ENCODE data around the gene GJD3.
"Not testable (repeated sequence)": the region's sequence is repeated elsewhere in the genome, so short reads cannot be mapped to it uniquely, and the experiment has no call there.

Gene GJD3

GRCh38 chr17:40378966-40379365 lies 14.4 kb upstream of the GJD3 start:
- ATAC-seq: no peak
- TF ChIP-seq ZFP30 (CRISPR knock-in tag; IDR thresholded peaks at IDR 0.05): no peak
- TF ChIP-seq PPARA (CRISPR knock-in tag; IDR thresholded peaks at IDR 0.05; ENCODE audit: borderline replicate concordance): no peak
- no peak for TF ChIP-seq ZFP3 (CRISPR knock-in tag; IDR thresholded peaks at IDR 0.05)

DNA sequence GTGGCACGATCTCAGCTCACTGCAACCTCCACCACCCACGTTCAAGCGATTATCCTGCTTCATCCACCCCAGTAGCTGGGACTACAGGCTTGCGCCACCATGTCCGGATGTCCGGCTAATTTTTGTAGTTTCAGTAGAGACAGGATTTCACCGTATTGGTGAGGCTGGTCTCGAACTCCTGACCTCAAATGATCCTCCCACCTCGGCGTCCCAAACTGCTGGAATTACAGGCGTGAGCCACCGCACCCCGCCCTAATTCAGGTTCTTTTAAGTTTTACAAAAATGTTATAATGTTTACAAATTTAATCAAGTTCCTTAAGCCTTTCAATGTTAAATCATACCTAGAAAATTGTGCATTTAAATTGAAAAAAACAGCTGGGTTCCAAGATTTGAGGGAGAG lies 13.3 kb upstream of the GJD3 start:
- TF ChIP-seq, protein P1, sequence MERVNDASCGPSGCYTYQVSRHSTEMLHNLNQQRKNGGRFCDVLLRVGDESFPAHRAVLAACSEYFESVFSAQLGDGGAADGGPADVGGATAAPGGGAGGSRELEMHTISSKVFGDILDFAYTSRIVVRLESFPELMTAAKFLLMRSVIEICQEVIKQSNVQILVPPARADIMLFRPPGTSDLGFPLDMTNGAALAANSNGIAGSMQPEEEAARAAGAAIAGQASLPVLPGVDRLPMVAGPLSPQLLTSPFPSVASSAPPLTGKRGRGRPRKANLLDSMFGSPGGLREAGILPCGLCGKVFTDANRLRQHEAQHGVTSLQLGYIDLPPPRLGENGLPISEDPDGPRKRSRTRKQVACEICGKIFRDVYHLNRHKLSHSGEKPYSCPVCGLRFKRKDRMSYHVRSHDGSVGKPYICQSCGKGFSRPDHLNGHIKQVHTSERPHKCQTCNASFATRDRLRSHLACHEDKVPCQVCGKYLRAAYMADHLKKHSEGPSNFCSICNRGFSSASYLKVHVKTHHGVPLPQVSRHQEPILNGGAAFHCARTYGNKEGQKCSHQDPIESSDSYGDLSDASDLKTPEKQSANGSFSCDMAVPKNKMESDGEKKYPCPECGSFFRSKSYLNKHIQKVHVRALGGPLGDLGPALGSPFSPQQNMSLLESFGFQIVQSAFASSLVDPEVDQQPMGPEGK (CRISPR knock-in tag; IDR thresholded peaks at IDR 0.05; ENCODE audit: borderline replicate concordance): no peak
- TF ChIP-seq ARNTL (CRISPR knock-in tag; IDR thresholded peaks at IDR 0.05; ENCODE audit: borderline replicate concordance, low read depth): no peak
- no peak for TF ChIP-seq TSHZ2 (CRISPR knock-in tag; IDR thresholded peaks at IDR 0.05)
- no peak for TF ChIP-seq TOX (CRISPR knock-in tag; IDR thresholded peaks at IDR 0.05; ENCODE audit: borderline replicate concordance)
- TF ChIP-seq CSDC2 (CRISPR knock-in tag; IDR thresholded peaks at IDR 0.05): no peak
- no peak for TF ChIP-seq SNAI2 (CRISPR knock-in tag; IDR thresholded peaks at IDR 0.05)
- no peak for TF ChIP-seq BACH2 (CRISPR knock-in tag; IDR thresholded peaks at IDR 0.05; ENCODE audit: borderline replicate concordance)
- no peak for TF ChIP-seq ISL1 (CRISPR knock-in tag; IDR thresholded peaks at IDR 0.05)
- no peak for ATAC-seq

- not testable (repeated sequence) for ATAC-seq
Measured at GRCh38 chr17:40376541-40376940, 12.0 kb upstream of the GJD3 start.

GRCh38 chr17:40375786-40376185 lies 11.2 kb upstream of the GJD3 start:
- ATAC-seq: not testable (repeated sequence)

DNA sequence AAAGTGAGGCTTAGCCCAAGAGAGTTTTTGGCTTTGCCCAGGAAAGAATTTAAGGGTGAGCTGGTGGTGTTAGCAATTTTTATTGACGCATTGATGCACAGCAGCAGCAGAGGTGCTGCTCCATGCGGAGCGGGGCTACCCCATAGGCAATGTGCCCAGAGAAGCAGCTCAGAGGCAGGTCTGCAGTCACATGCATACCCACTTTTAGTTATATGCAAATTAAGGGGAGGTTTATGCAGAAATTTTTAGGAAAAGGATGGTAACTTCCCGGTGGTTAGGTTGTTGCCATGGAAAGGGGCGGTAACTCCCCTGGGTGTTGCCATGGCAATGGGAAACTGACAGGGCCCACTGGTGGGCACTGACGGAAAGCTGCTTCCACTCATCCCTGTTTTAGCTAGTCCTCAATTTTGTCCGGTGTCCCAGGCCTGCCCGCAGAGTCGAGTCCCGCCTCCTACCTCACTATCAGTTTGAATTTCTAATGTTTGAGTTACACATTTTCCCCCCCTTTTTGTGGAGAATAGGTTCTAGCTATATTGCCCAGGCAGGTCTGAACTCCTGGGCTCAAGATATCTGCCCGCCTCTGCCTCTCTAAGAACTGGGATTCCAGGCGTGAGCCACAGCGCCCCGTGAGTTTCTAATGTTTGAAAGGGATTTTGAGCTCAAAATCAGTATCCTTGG lies 10.4 kb upstream of the GJD3 start:
- TF ChIP-seq ZNF70 (CRISPR knock-in tag; IDR thresholded peaks at IDR 0.05) (no peak), ISL1 (CRISPR knock-in tag; IDR thresholded peaks at IDR 0.05) (no peak), GLIS3 (CRISPR knock-in tag; IDR thresholded peaks at IDR 0.05) (no peak)
- no peak for ATAC-seq

DNA sequence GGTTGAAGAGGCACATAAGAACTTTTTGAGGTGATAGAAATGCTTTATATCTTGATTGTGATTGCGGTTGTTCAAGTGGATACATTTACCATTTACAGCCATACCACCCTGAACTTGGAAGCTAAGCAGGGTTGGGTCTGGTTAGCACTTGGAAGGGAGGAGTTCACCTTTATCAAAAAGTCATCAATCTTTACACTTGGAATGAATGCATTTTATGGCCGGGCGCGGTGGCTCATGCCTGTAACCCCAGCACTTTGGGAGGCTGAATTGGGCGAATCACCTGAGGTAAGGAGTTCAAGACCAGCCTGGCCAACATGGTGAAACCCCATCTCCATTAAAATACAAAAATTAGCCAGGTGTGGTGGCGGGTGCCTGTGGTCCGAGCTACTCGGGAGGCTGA lies 9.5 kb upstream of the GJD3 start:
- ATAC-seq: no peak
- TF ChIP-seq PPARA (CRISPR knock-in tag; IDR thresholded peaks at IDR 0.05; ENCODE audit: borderline replicate concordance): no peak
- TF ChIP-seq, protein P2, sequence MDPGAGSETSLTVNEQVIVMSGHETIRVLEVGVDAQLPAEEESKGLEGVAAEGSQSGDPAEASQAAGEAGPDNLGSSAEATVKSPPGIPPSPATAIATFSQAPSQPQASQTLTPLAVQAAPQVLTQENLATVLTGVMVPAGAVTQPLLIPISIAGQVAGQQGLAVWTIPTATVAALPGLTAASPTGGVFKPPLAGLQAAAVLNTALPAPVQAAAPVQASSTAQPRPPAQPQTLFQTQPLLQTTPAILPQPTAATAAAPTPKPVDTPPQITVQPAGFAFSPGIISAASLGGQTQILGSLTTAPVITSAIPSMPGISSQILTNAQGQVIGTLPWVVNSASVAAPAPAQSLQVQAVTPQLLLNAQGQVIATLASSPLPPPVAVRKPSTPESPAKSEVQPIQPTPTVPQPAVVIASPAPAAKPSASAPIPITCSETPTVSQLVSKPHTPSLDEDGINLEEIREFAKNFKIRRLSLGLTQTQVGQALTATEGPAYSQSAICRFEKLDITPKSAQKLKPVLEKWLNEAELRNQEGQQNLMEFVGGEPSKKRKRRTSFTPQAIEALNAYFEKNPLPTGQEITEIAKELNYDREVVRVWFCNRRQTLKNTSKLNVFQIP (CRISPR knock-in tag; IDR thresholded peaks at IDR 0.05; ENCODE audit: borderline replicate concordance, low read depth): no peak
- TF ChIP-seq OSR1 (CRISPR knock-in tag; IDR thresholded peaks at IDR 0.05): no peak
- no peak for TF ChIP-seq BACH2 (CRISPR knock-in tag; IDR thresholded peaks at IDR 0.05; ENCODE audit: borderline replicate concordance)
- TF ChIP-seq GLIS3 (CRISPR knock-in tag; IDR thresholded peaks at IDR 0.05): no peak
- no peak for TF ChIP-seq TSHZ2 (CRISPR knock-in tag; IDR thresholded peaks at IDR 0.05)
